Hepatic stellate cell (primary cell): Measurements from ENCODE around the gene FBLN1.
"Not testable (repeated sequence)": the region's sequence is repeated elsewhere in the genome, so short reads cannot be mapped to it uniquely, and the experiment has no call there.

Experiments
- DNase-seq: peaks from one replicate; pipeline ENCODE4 v3.0.0; 2011; ENCODE audit warnings: low spot score

FBLN1 gene

GRCh38 chr22:45528046-45528445 is 25.4 kb downstream of the FBLN1 start:
- DNase-seq: no peak

GRCh38 chr22:45529105-45529504 is 26.4 kb downstream of the FBLN1 start:
- no peak for DNase-seq

GRCh38 chr22:45529971-45530575 is 27.4 kb downstream of the FBLN1 start:
- DNase-seq: no peak

- no peak for DNase-seq
These were observed 29.0 kb downstream of the FBLN1 start for GRCh38 chr22:45531441-45532234.

GRCh38 chr22:45532235-45532631 is 29.6 kb downstream of the FBLN1 start:
- no peak for DNase-seq

GRCh38 chr22:45533703-45534102 is 31.0 kb downstream of the FBLN1 start:
- no peak for DNase-seq

- DNase-seq: no peak
These were observed 31.9 kb downstream of the FBLN1 start for GRCh38 chr22:45534339-45535192.

- DNase-seq: no peak
These were observed 32.6 kb downstream of the FBLN1 start for GRCh38 chr22:45535290-45535689.

GRCh38 chr22:45535835-45536234 is 33.2 kb downstream of the FBLN1 start:
- not testable (repeated sequence) for DNase-seq

- peak; percentile 35 for DNase-seq
These were observed 35.1 kb downstream of the FBLN1 start for GRCh38 chr22:45537734-45538181.

GRCh38 chr22:45538281-45538680 is 35.6 kb downstream of the FBLN1 start:
- DNase-seq: no peak

GRCh38 chr22:45540122-45540521 is 37.4 kb downstream of the FBLN1 start:
- no peak for DNase-seq

GRCh38 chr22:45541382-45541979 is 38.8 kb downstream of the FBLN1 start:
- DNase-seq: no peak

GRCh38 chr22:45542001-45542520 is 39.4 kb downstream of the FBLN1 start:
- no peak for DNase-seq

GRCh38 chr22:45542736-45543135 is 40.1 kb downstream of the FBLN1 start:
- DNase-seq: not testable (repeated sequence)

GRCh38 chr22:45543243-45543642 is 40.6 kb downstream of the FBLN1 start:
- no peak for DNase-seq

- DNase-seq: no peak
These were observed 42.0 kb downstream of the FBLN1 start for GRCh38 chr22:45544588-45545170.

GRCh38 chr22:45546333-45547015 is 43.8 kb downstream of the FBLN1 start:
- DNase-seq: no peak

GRCh38 chr22:45547016-45547345 is 44.3 kb downstream of the FBLN1 start:
- DNase-seq: no peak

- no peak for DNase-seq
These were observed 45.0 kb downstream of the FBLN1 start for GRCh38 chr22:45547731-45548130.

- DNase-seq: no peak
These were observed 45.7 kb downstream of the FBLN1 start for GRCh38 chr22:45548247-45548840.
